ENCODE measurements around the gene CHST8. TPM values are rescaled to one million over a fixed set of nuclear protein-coding genes. Genes with fewer than 3 reads are reported as not detected.

CHST8 gene
- total and polyA plus RNA-seq, 4 experiments from 2014 or later: not detected

- Histone ChIP-seq H3K9me3 (ENCODE audit: control insufficient read depth in 1 of 2, low read length in 2 of 2) (no peaks in the 10 kb centered on the region), H3K36me3 (ENCODE audit: insufficient read depth, low read length) (no peaks in the 10 kb centered on the region), H3K27me3 (ENCODE audit: insufficient read depth, low read length) (no peaks in the 10 kb centered on the region), H3K27ac (ENCODE audit: low read depth, low read length) (no peak overlapping the region), H3K4me1 (ENCODE audit: insufficient read depth, low read length) (no peaks in the 10 kb centered on the region), H3K4me3 (ENCODE audit: low read length in 2 of 2) (no peak overlapping the region)
- H3K27me3 Mint-ChIP-seq: peaks cover 7 to 8% of the 10 kb centered on the region in 2 donors
- intact Hi-C loops (cut with micrococcal nuclease): no loop called here
- ChIA-PET CTCF (ENCODE audit: partially characterized antibody) (no interaction called here), POLR2A (ENCODE audit: partially characterized antibody) (no interaction called here)
- no peak overlapping the region for H3K27ac Mint-ChIP-seq
- no peaks in the 10 kb centered on the region for H3K36me3 Mint-ChIP-seq
- no peak for DNase-seq
- peaks cover 0 to 5% (median 2%) of the 10 kb centered on the region in 4 donors for H3K4me1 Mint-ChIP-seq
- no peaks in the 10 kb centered on the region for H3K9me3 Mint-ChIP-seq
- H3K4me3 Mint-ChIP-seq: no peak overlapping the region
Observed at GRCh38 chr19:33646306-33646705, 24.6 kb downstream of the CHST8 start.

- no peaks in the 10 kb centered on the region for H3K9me3 ChIP-seq (ENCODE audit: control insufficient read depth in 1 of 2, low read length in 2 of 2)
- H3K4me1 Mint-ChIP-seq: peaks cover 0 to 5% (median 2%) of the 10 kb centered on the region in 4 donors
- H3K27me3 ChIP-seq (ENCODE audit: insufficient read depth, low read length): no peaks in the 10 kb centered on the region
- no peaks in the 10 kb centered on the region for H3K9me3 Mint-ChIP-seq
- H3K36me3 Mint-ChIP-seq: no peaks in the 10 kb centered on the region
- H3K27ac ChIP-seq (ENCODE audit: low read depth, low read length): no peak overlapping the region
- no peak overlapping the region for H3K27ac Mint-ChIP-seq
- intact Hi-C loops (cut with micrococcal nuclease): no loop called here
- DNase-seq: no peak
- H3K4me3 ChIP-seq (ENCODE audit: low read length in 2 of 2): no peak overlapping the region
- POLR2A ChIA-PET (ENCODE audit: partially characterized antibody): no interaction called here
- H3K36me3 ChIP-seq (ENCODE audit: insufficient read depth, low read length): no peaks in the 10 kb centered on the region
- peaks cover 7% of the 10 kb centered on the region in 2 donors for H3K27me3 Mint-ChIP-seq
- H3K4me3 Mint-ChIP-seq: no peak overlapping the region
- no peaks in the 10 kb centered on the region for H3K4me1 ChIP-seq (ENCODE audit: insufficient read depth, low read length)
- CTCF ChIA-PET (ENCODE audit: partially characterized antibody): no interaction called here
Observed at GRCh38 chr19:33647146-33647545, 25.4 kb downstream of the CHST8 start.

GRCh38 chr19:33649627-33650305 lies 28.0 kb downstream of the CHST8 start:
- H3K27ac Mint-ChIP-seq: peak overlapping the region in 5 of 7 donors; percentile 14 to 90 (median 37)
- H3K4me1 Mint-ChIP-seq: peaks cover 0 to 5% (median 2%) of the 10 kb centered on the region in 4 donors
- intact Hi-C loops (cut with micrococcal nuclease): no loop called here
- H3K36me3 Mint-ChIP-seq: no peaks in the 10 kb centered on the region
- Histone ChIP-seq H3K4me3 (ENCODE audit: low read length in 2 of 2) (no peak overlapping the region), H3K27me3 (ENCODE audit: insufficient read depth, low read length) (no peaks in the 10 kb centered on the region), H3K27ac (ENCODE audit: low read depth, low read length) (no peak overlapping the region), H3K36me3 (ENCODE audit: insufficient read depth, low read length) (no peaks in the 10 kb centered on the region), H3K4me1 (ENCODE audit: insufficient read depth, low read length) (no peaks in the 10 kb centered on the region), H3K9me3 (ENCODE audit: control insufficient read depth in 1 of 2, low read length in 2 of 2) (no peaks in the 10 kb centered on the region)
- peaks cover 0 to 9% (median 3%) of the 10 kb centered on the region in 8 donors for H3K9me3 Mint-ChIP-seq
- peak overlapping the region in 4 of 8 donors; percentile 28 to 63 (median 46) for H3K4me3 Mint-ChIP-seq
- no peak for DNase-seq
- CTCF ChIA-PET (ENCODE audit: partially characterized antibody): no interaction called here
- peaks cover 3 to 7% of the 10 kb centered on the region in 2 donors for H3K27me3 Mint-ChIP-seq
- POLR2A ChIA-PET (ENCODE audit: partially characterized antibody): no interaction called here

- ChIA-PET POLR2A (ENCODE audit: partially characterized antibody) (no interaction called here), CTCF (ENCODE audit: partially characterized antibody) (no interaction called here)
- no peaks in the 10 kb centered on the region for H3K36me3 ChIP-seq (ENCODE audit: insufficient read depth, low read length)
- H3K4me3 ChIP-seq (ENCODE audit: low read length in 2 of 2): no peak overlapping the region
- no peak overlapping the region for H3K27ac Mint-ChIP-seq
- no peaks in the 10 kb centered on the region for H3K9me3 ChIP-seq (ENCODE audit: control insufficient read depth in 1 of 2, low read length in 2 of 2)
- H3K27me3 Mint-ChIP-seq: peaks cover 11% of the 10 kb centered on the region in 2 donors
- H3K9me3 Mint-ChIP-seq: peaks cover 0 to 9% (median 3%) of the 10 kb centered on the region in 8 donors
- H3K4me1 ChIP-seq (ENCODE audit: insufficient read depth, low read length): no peaks in the 10 kb centered on the region
- no peak for DNase-seq
- intact Hi-C loops (cut with micrococcal nuclease): no loop called here
- H3K27ac ChIP-seq (ENCODE audit: low read depth, low read length): no peak overlapping the region
- peaks cover 0 to 5% (median 2%) of the 10 kb centered on the region in 4 donors for H3K4me1 Mint-ChIP-seq
- H3K4me3 Mint-ChIP-seq: no peak overlapping the region
- H3K27me3 ChIP-seq (ENCODE audit: insufficient read depth, low read length): no peaks in the 10 kb centered on the region
- no peaks in the 10 kb centered on the region for H3K36me3 Mint-ChIP-seq
Observed at GRCh38 chr19:33653684-33654083, 31.9 kb downstream of the CHST8 start.

- Mint-ChIP-seq H3K36me3 (no peaks in the 10 kb centered on the region), H3K27ac (peak overlapping the region in 1 of 7 donors; percentile 7), H3K9me3 (peaks cover 0 to 9% (median 3%) of the 10 kb centered on the region in 8 donors), H3K4me3 (no peak overlapping the region), H3K4me1 (peaks cover 0 to 2% (median under 1%) of the 10 kb centered on the region in 4 donors), H3K27me3 (peaks cover 9 to 15% of the 10 kb centered on the region in 2 donors)
- CTCF ChIA-PET (ENCODE audit: partially characterized antibody): interaction anchor here (0.6 kb wide), 1 partner anchor 442 kb away, joined by 3 read pairs; no protein-coding TSS in a partner anchor
- POLR2A ChIA-PET (ENCODE audit: partially characterized antibody): no interaction called here
- Histone ChIP-seq H3K27ac (ENCODE audit: low read depth, low read length) (no peak overlapping the region), H3K4me3 (ENCODE audit: low read length in 2 of 2) (no peak overlapping the region), H3K9me3 (ENCODE audit: control insufficient read depth in 1 of 2, low read length in 2 of 2) (no peaks in the 10 kb centered on the region), H3K4me1 (ENCODE audit: insufficient read depth, low read length) (no peaks in the 10 kb centered on the region), H3K36me3 (ENCODE audit: insufficient read depth, low read length) (no peaks in the 10 kb centered on the region), H3K27me3 (ENCODE audit: insufficient read depth, low read length) (no peaks in the 10 kb centered on the region)
- DNase-seq: no peak
- intact Hi-C loops (cut with micrococcal nuclease): no loop called here
Observed at GRCh38 chr19:33654840-33655508, 33.2 kb downstream of the CHST8 start.

- no peak for DNase-seq
- no peaks in the 10 kb centered on the region for H3K4me1 ChIP-seq (ENCODE audit: insufficient read depth, low read length)
- no peaks in the 10 kb centered on the region for H3K27me3 ChIP-seq (ENCODE audit: insufficient read depth, low read length)
- CTCF ChIA-PET (ENCODE audit: partially characterized antibody): no interaction called here
- no peaks in the 10 kb centered on the region for H3K4me1 Mint-ChIP-seq
- POLR2A ChIA-PET (ENCODE audit: partially characterized antibody): no interaction called here
- H3K4me3 ChIP-seq (ENCODE audit: low read length in 2 of 2): no peak overlapping the region
- intact Hi-C loops (cut with micrococcal nuclease): no loop called here
- no peak overlapping the region for H3K4me3 Mint-ChIP-seq
- H3K27ac ChIP-seq (ENCODE audit: low read depth, low read length): no peak overlapping the region
- no peak overlapping the region for H3K27ac Mint-ChIP-seq
- peaks cover 15 to 28% of the 10 kb centered on the region in 2 donors for H3K27me3 Mint-ChIP-seq
- H3K9me3 ChIP-seq (ENCODE audit: control insufficient read depth in 1 of 2, low read length in 2 of 2): no peaks in the 10 kb centered on the region
- no peaks in the 10 kb centered on the region for H3K36me3 ChIP-seq (ENCODE audit: insufficient read depth, low read length)
- no peaks in the 10 kb centered on the region for H3K36me3 Mint-ChIP-seq
- peaks cover 0 to under 1% (median 0%) of the 10 kb centered on the region in 8 donors for H3K9me3 Mint-ChIP-seq
Observed at GRCh38 chr19:33659835-33660234, 38.1 kb downstream of the CHST8 start.

- Mint-ChIP-seq H3K9me3 (no peaks in the 10 kb centered on the region), H3K36me3 (no peaks in the 10 kb centered on the region), H3K27me3 (peaks cover 16 to 30% of the 10 kb centered on the region in 2 donors), H3K27ac (no peak overlapping the region), H3K4me1 (no peaks in the 10 kb centered on the region), H3K4me3 (no peak overlapping the region)
- intact Hi-C loops (cut with micrococcal nuclease): no loop called here
- no peak for DNase-seq
- Histone ChIP-seq H3K27me3 (ENCODE audit: insufficient read depth, low read length) (no peaks in the 10 kb centered on the region), H3K9me3 (ENCODE audit: control insufficient read depth in 1 of 2, low read length in 2 of 2) (no peaks in the 10 kb centered on the region), H3K4me1 (ENCODE audit: insufficient read depth, low read length) (no peaks in the 10 kb centered on the region), H3K36me3 (ENCODE audit: insufficient read depth, low read length) (no peaks in the 10 kb centered on the region), H3K4me3 (ENCODE audit: low read length in 2 of 2) (no peak overlapping the region), H3K27ac (ENCODE audit: low read depth, low read length) (no peak overlapping the region)
- ChIA-PET CTCF (ENCODE audit: partially characterized antibody) (no interaction called here), POLR2A (ENCODE audit: partially characterized antibody) (no interaction called here)
Observed at GRCh38 chr19:33660410-33661124, 38.8 kb downstream of the CHST8 start.
